K562 (cell line): ENCODE measurements around the gene ATP9A. TPM values are rescaled to one million over a fixed set of nuclear protein-coding genes. Genes with fewer than 3 reads are reported as not detected.

Experiments
- ATAC-seq: fragments of 200-7000 bp; cut with Tn5 transposase; 3 replicates; pipeline ENCODE4 v1.9.1; 2020; ENCODE audit warnings: moderate library complexity
- BruUV-seq: library from RNA; stranded (reverse); fragments of 400-500 nt; replicated peaks from 2 replicates; lab custom pipeline; 2021; lab: Mats Ljungman, UMichigan
- CTCF ChIA-PET: fragments of 300-600 bp; formaldehyde crosslinking; extraction: SDS; loops from one replicate; lab custom pipeline; 2021; ENCODE audit warnings: low intra/inter-chr PET ratio; lab: Yijun Ruan, JAX
- POLR2A ChIA-PET: fragments of 300-600, 350-650 bp; sonication (Branson Sonifier 250); formaldehyde crosslinking; extraction: SDS; loops from one replicate; lab custom pipeline; 2021; ENCODE audit warnings: antibody characterized with exemption, inconsistent platforms; lab: Yijun Ruan, JAX
- DNase-seq, 4 experiments: peaks; one replicate each; pipeline versions ENCODE4 v3.0.0 to v3.0.0-alpha.2; 2011 to 2018; ENCODE audit warnings: low spot score in 3 of 4, mixed read lengths in 3 of 4; ENCODE audit errors: extremely low read depth in 1 of 4
- FAIRE-seq: peaks from 2 replicates; lab custom pipeline; 2011; peaks lifted over from hg19 to GRCh38; lab: Jason Lieb, UNC
- H2AFZ ChIP-seq: 2 replicates; pipeline ENCODE4 v1.6.0; 2011; ENCODE audit warnings: low read depth, low read length, control low read depth, inconsistent platforms
- H3K27ac ChIP-seq: fragments of 200-600 bp; 3 replicates; pipeline ENCODE4 v1.8.0; 2011; ENCODE audit warnings: low read depth, mild to moderate bottlenecking, control low read depth, inconsistent platforms, low read length, moderate library complexity, mixed read lengths; ENCODE audit errors: extremely low read depth
- H3K27me3 ChIP-seq, 2 experiments: fragments of 300-600 bp in 1 of 2; 2 replicates in 1 of 2; 3 replicates in 1 of 2; pipeline versions ENCODE4 v1.6.0 to v1.8.0; 2011; ENCODE audit warnings: inconsistent platforms in 2 of 2, low read length in 2 of 2, mild to moderate bottlenecking in 1 of 2, mixed read lengths in 1 of 2, moderate library complexity in 1 of 2; ENCODE audit not compliant: control insufficient read depth in 2 of 2, insufficient read depth in 2 of 2
- H3K36me3 ChIP-seq: fragments of 300-600 bp; 3 replicates; pipeline ENCODE4 v1.8.0; 2011; ENCODE audit warnings: mild to moderate bottlenecking, low read length, inconsistent platforms; ENCODE audit not compliant: control insufficient read depth, insufficient read depth
- H3K4me1 ChIP-seq, 2 experiments: fragments of 200-600 bp in 1 of 2; replicated peaks in 1 of 2; 2 replicates in 1 of 2; 3 replicates in 1 of 2; pipeline versions ENCODE4 v1.5.1 to v1.8.0; 2011; ENCODE audit warnings: inconsistent platforms in 2 of 2, low read length in 2 of 2, mild to moderate bottlenecking in 1 of 2, mixed read lengths in 1 of 2, moderate library complexity in 1 of 2; ENCODE audit not compliant: control insufficient read depth in 2 of 2, insufficient read depth in 2 of 2
- H3K4me2 ChIP-seq: 2 replicates; pipeline ENCODE4 v1.6.1; 2011; ENCODE audit warnings: low read length, control low read depth, inconsistent platforms, mixed read lengths; ENCODE audit not compliant: insufficient read depth
- H3K4me3 ChIP-seq: fragments of 200-600 bp; sonication (generic), shearing (Covaris generic); 2 replicates; pipeline ENCODE4 v1.5.1; 2016; ENCODE audit warnings: control low read depth, inconsistent platforms
- H3K79me2 ChIP-seq: fragments of 200-600 bp; 3 replicates; pipeline ENCODE4 v1.8.0; 2011; ENCODE audit warnings: low read length, inconsistent platforms; ENCODE audit not compliant: control insufficient read depth, insufficient read depth
- H3K9ac ChIP-seq, 2 experiments: 2 replicates each; pipeline versions ENCODE4 v1.6.0 to v1.6.1; 2011; ENCODE audit warnings: low read depth in 2 of 2, low read length in 2 of 2, control low read depth in 1 of 2, inconsistent platforms in 1 of 2, mild to moderate bottlenecking in 1 of 2, mixed read lengths in 1 of 2; ENCODE audit not compliant: insufficient read depth in 1 of 2
- H3K9me1 ChIP-seq: one replicate; pipeline ENCODE4 v1.6.0; 2011; ENCODE audit warnings: inconsistent platforms, mild to moderate bottlenecking, low read length, moderate library complexity; ENCODE audit not compliant: control insufficient read depth, insufficient read depth
- H3K9me3 ChIP-seq: replicated peaks from 2 replicates; pipeline ENCODE4 v1.5.1; 2011; ENCODE audit warnings: low read depth, low read length, inconsistent platforms; ENCODE audit not compliant: control insufficient read depth, insufficient read depth
- H4K20me1 ChIP-seq: replicated peaks from 2 replicates; pipeline ENCODE4 v1.6.1; 2011; ENCODE audit warnings: low read length, inconsistent platforms, mixed read lengths; ENCODE audit not compliant: control insufficient read depth, insufficient read depth
- FOXM1 ChIP-seq, 2 experiments: fragments of 450-650 bp in 1 of 2; sonication (generic) in 1 of 2; formaldehyde crosslinking in 1 of 2; IDR thresholded peaks; 2 replicates each; pipeline versions ENCODE4 v1.6.1 to v1.9.0; 2017 to 2022; ENCODE audit warnings: low read depth in 2 of 2, mild to moderate bottlenecking in 2 of 2, missing genetic modification reagents in 1 of 2, moderate library complexity in 1 of 2
- NEUROD1 ChIP-seq: fragments of 150-350 bp; IDR thresholded peaks from 2 replicates; pipeline ENCODE4 v1.6.1; 2014; ENCODE audit warnings: borderline replicate concordance, low read length, low read depth; ENCODE audit not compliant: partially characterized antibody
- NR0B1 ChIP-seq: fragments of 450-650 bp; IDR thresholded peaks from one replicate; pipeline ENCODE4 v1.6.1; 2018; ENCODE audit warnings: mild to moderate bottlenecking, moderate library complexity; ENCODE audit not compliant: partially characterized antibody
- PBX2 ChIP-seq, 2 experiments: IDR thresholded peaks in 1 of 2; conservative IDR thresholded peaks in 1 of 2; 2 replicates each; pipeline ENCODE4 v1.6.1; 2016; ENCODE audit warnings: low read depth in 2 of 2, mild to moderate bottlenecking in 1 of 2, missing compliant biosample characterization in 1 of 2, missing genetic modification characterization in 1 of 2, moderate library complexity in 1 of 2
- SAFB2 ChIP-seq: fragments of 200-400 bp; formaldehyde crosslinking; IDR thresholded peaks from 2 replicates; pipeline ENCODE4 v1.6.1; 2018; ENCODE audit warnings: borderline replicate concordance, low read length, low read depth, moderate library complexity; ENCODE audit not compliant: severe bottlenecking
- ZNF274 ChIP-seq: IDR thresholded peaks from 2 replicates; pipeline ENCODE4 v1.6.1; 2011; ENCODE audit warnings: low read depth, mild to moderate bottlenecking, low read length, moderate library complexity, borderline replicate concordance
- ZNF436 ChIP-seq: fragments of 250-450, 450-650 bp; sonication (Bioruptor Pico); formaldehyde crosslinking; IDR thresholded peaks from 2 replicates; pipeline ENCODE4 v1.7.0; 2020; ENCODE audit warnings: mild to moderate bottlenecking
- ZNF57 ChIP-seq: fragments of 450-650 bp; formaldehyde crosslinking; IDR thresholded peaks from 2 replicates; pipeline ENCODE4 v1.4.0; 2020; ENCODE audit warnings: mild to moderate bottlenecking, moderate library complexity
- WGBS: fragments of 100-300 bp; shearing (Covaris generic); methylation state at CpG from one replicate; pipeline ENCODE4 v1.1.6; 2016; ENCODE audit warnings: low coverage, mixed read lengths; ENCODE audit not compliant: insufficient coverage; ENCODE audit errors: missing lambda C conversion rate; 5-methylcytosine and 5-hydroxymethylcytosine counted together
- in situ Hi-C: fragments of 300-500 bp; cut with MboI; formaldehyde crosslinking; loops from 4 replicates; pipeline ENCODE4 v1.15.0; 2018; ENCODE audit warnings: inconsistent platforms, mixed read lengths
- intact Hi-C: fragments of 100-400 bp; cut with micrococcal nuclease; formaldehyde crosslinking; loops from 2 replicates; pipeline ENCODE4 v1.14.2; 2022
- polyA plus RNA-seq, 8 experiments: library from polyadenylated mRNA; depleted of rRNA in 4 of 8; stranded (reverse) in 5 of 8; unstranded in 3 of 8; fragments of >200 nt; fragmentation: Nextera tagmentation in 2 of 8; fragmentation: Illumina TruSeq in 1 of 8; extraction: Ambion mirVana in 2 of 8; extraction: Trizol in 1 of 8; gene quantifications; 2 replicates each; pipeline versions ENCODE4 v1.2.1 to v1.2.3, GENCODE V29; 2011 to 2014; ENCODE audit warnings: inconsistent platforms in 1 of 8, missing spikeins in 1 of 8
- total RNA-seq, 7 experiments: library from RNA; depleted of rRNA in 6 of 7; stranded (reverse); fragments of >200 nt in 6 of 7; fragmentation: Illumina TruSeq in 2 of 7; extraction: Trizol in 2 of 7; gene quantifications; 2 replicates each; pipeline versions ENCODE4 v1.2.1 to v1.2.3, GENCODE V29; 2011 to 2021; ENCODE audit warnings: low replicate concordance in 1 of 7
- TF ChIP-seq, protein P1 (sequence below): sonication (generic); formaldehyde crosslinking; IDR thresholded peaks from 2 replicates; pipeline ENCODE4 v1.4.0; 2020; ENCODE audit warnings: mild to moderate bottlenecking, missing genetic modification reagents

The ATP9A gene
- total and polyA plus RNA-seq, 9 of the 15 experiments (the other 6 are each of a cell fraction or from before 2014, with no cell fraction given), result 0.18 to 0.62 (median 0.29) TPM

GRCh38 chr20:51775241-51775640 lies 7.1 kb upstream of the ATP9A start (continued):
- no peak for TF ChIP-seq SAFB2
- TF ChIP-seq NEUROD1, result no peak
- TF ChIP-seq ZNF274, result no peak
- no peak for TF ChIP-seq ZNF436 (CRISPR knock-in tag)
- TF ChIP-seq ZNF57 (CRISPR knock-in tag), result no peak

DNA sequence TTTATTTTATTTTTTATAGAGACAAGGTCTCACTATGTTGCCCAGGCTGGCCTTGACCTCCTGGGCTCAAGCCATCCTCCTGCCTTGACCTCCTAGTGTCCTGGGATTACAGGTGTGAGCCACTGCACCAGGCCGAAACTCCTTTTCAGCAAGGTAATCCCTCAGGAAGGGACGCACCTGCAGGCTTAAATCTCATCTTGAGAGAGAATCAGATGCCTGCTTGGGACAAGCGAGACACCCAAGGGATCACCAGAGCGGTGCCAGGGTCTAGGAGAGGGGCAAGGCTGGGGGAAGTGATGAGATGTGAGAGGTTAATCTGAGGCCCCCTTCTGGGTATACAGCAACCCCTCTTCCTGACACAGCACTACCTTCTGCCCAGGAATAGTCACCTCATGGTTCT lies 4.0 kb upstream of the ATP9A start:
- in situ Hi-C loops, result no loop called here
- Histone ChIP-seq H3K79me2 (no peaks in the 10 kb centered on the region), H3K9me1 (no peaks in the 10 kb centered on the region), H3K9ac (no peak overlapping the region), H4K20me1 (no peaks in the 10 kb centered on the region), H3K4me3 (no peak overlapping the region), H3K9me3 (no peaks in the 10 kb centered on the region), H3K4me1 (peaks cover 0 to 6% of the 10 kb centered on the region in 2 experiments; a peak in 1 of 5 replicates), H2AFZ (no peak overlapping the region), H3K27me3 (peaks cover 9 to 22% of the 10 kb centered on the region in 2 experiments; a peak in 4 of 5 replicates), H3K27ac (no peak overlapping the region), H3K4me2 (no peak overlapping the region), H3K36me3 (no peaks in the 10 kb centered on the region)
- CTCF ChIA-PET, result no interaction called here
- FAIRE-seq (no peak), ATAC-seq (no peak), DNase-seq (no peak)
- BruUV-seq, result no TSS peak
- 0% methylated on average over 4 of the region's 4 CpGs for WGBS
- POLR2A ChIA-PET, result no interaction called here
- intact Hi-C loops, result no loop called here
- TF ChIP-seq, protein P1, sequence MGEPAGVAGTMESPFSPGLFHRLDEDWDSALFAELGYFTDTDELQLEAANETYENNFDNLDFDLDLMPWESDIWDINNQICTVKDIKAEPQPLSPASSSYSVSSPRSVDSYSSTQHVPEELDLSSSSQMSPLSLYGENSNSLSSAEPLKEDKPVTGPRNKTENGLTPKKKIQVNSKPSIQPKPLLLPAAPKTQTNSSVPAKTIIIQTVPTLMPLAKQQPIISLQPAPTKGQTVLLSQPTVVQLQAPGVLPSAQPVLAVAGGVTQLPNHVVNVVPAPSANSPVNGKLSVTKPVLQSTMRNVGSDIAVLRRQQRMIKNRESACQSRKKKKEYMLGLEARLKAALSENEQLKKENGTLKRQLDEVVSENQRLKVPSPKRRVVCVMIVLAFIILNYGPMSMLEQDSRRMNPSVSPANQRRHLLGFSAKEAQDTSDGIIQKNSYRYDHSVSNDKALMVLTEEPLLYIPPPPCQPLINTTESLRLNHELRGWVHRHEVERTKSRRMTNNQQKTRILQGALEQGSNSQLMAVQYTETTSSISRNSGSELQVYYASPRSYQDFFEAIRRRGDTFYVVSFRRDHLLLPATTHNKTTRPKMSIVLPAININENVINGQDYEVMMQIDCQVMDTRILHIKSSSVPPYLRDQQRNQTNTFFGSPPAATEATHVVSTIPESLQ (CRISPR knock-in tag), result no peak
- TF ChIP-seq PBX2 (CRISPR knock-in tag; IDR thresholded peaks at IDR 0.05; ENCODE audit: low read depth) (no peak), PBX2 (tag; conservative IDR thresholded peaks at IDR 0.05; ENCODE audit: low read depth) (no peak), FOXM1 (IDR thresholded peaks at IDR 0.05; ENCODE audit: low read depth) (no peak), FOXM1 (CRISPR knock-in tag; IDR thresholded peaks at IDR 0.05; ENCODE audit: low read depth) (no peak), NR0B1 (no peak)
